ENCODE results near the gene TRIM65. TPM values are rescaled to one million over a fixed set of nuclear protein-coding genes. Genes with fewer than 3 reads are reported as not detected.

The TRIM65 gene
- total RNA-seq, 1 donor from 2014 or later, result 10.2 TPM

GRCh38 chr17:75909812-75910274, 13.1 kb upstream of the TRIM65 start:
- no peak overlapping the region for H3K4me3 ChIP-seq
- intact Hi-C loops (cut with micrococcal nuclease), result loop anchor here (5.0 kb wide), 1 partner anchor 97 kb away; no protein-coding TSS in a partner anchor
- no peaks in the 10 kb centered on the region for H3K27me3 ChIP-seq (ENCODE audit: low read depth)
- peaks cover 25% of the 10 kb centered on the region for H3K4me1 ChIP-seq
- H3K36me3 ChIP-seq, result peaks cover 12% of the 10 kb centered on the region
- H3K27ac ChIP-seq (replicated peaks), result no peak overlapping the region
- no peak for TF ChIP-seq CTCF (IDR thresholded peaks at IDR 0.05; ENCODE audit: borderline replicate concordance)
- no peaks in the 10 kb centered on the region for H3K9me3 ChIP-seq (replicated peaks)
- DNase-seq, result no peak

GRCh38 chr17:75909051-75909811, 12.5 kb upstream of the TRIM65 start:
- H3K9me3 ChIP-seq (replicated peaks), result no peaks in the 10 kb centered on the region
- intact Hi-C loops (cut with micrococcal nuclease), result loop anchor here (5.0 kb wide), 1 partner anchor 98 kb away; no protein-coding TSS in a partner anchor
- no peak overlapping the region for H3K27ac ChIP-seq (replicated peaks)
- no peak for TF ChIP-seq CTCF (IDR thresholded peaks at IDR 0.05; ENCODE audit: borderline replicate concordance)
- no peaks in the 10 kb centered on the region for H3K27me3 ChIP-seq (ENCODE audit: low read depth)
- H3K4me1 ChIP-seq, result peaks cover 30% of the 10 kb centered on the region
- H3K4me3 ChIP-seq, result no peak overlapping the region
- DNase-seq, result no peak
- H3K36me3 ChIP-seq, result peaks cover 8% of the 10 kb centered on the region

- peak; percentile 76 for DNase-seq
- intact Hi-C loops (cut with micrococcal nuclease), result loop anchor here (5.0 kb wide), 1 partner anchor 99 kb away; no protein-coding TSS in a partner anchor
- H3K27me3 ChIP-seq (ENCODE audit: low read depth), result no peaks in the 10 kb centered on the region
- H3K9me3 ChIP-seq (replicated peaks), result no peaks in the 10 kb centered on the region
- H3K4me3 ChIP-seq, result no peak overlapping the region
- peaks cover 38% of the 10 kb centered on the region for H3K4me1 ChIP-seq
- no peak for TF ChIP-seq CTCF (IDR thresholded peaks at IDR 0.05; ENCODE audit: borderline replicate concordance)
- peaks cover under 1% of the 10 kb centered on the region for H3K36me3 ChIP-seq
- H3K27ac ChIP-seq (replicated peaks), result peak overlapping the region; percentile 64
Measured at GRCh38 chr17:75908201-75908600, 11.4 kb upstream of the TRIM65 start.

GRCh38 chr17:75906143-75906884, 9.6 kb upstream of the TRIM65 start:
- Histone ChIP-seq H3K27me3 (ENCODE audit: low read depth) (no peaks in the 10 kb centered on the region), H3K4me1 (peaks cover 43% of the 10 kb centered on the region), H3K9me3 (replicated peaks) (no peaks in the 10 kb centered on the region), H3K27ac (replicated peaks) (peak overlapping the region; percentile 96), H3K36me3 (peaks cover 19% of the 10 kb centered on the region), H3K4me3 (no peak overlapping the region)
- DNase-seq, result no peak
- intact Hi-C loops (cut with micrococcal nuclease), result loop anchor here (5.0 kb wide), 1 partner anchor 101 kb away; no protein-coding TSS in a partner anchor
- TF ChIP-seq CTCF (IDR thresholded peaks at IDR 0.05; ENCODE audit: borderline replicate concordance), result no peak

GRCh38 chr17:75904749-75905521, 8.2 kb upstream of the TRIM65 start, which contains the start of gene MRPL38:
TSS of gene MRPL38 (minus strand) at chr17:75904884. CDS start at chr17:75904875, 9 bp downstream.
- Histone ChIP-seq H3K27me3 (ENCODE audit: low read depth) (no peaks in the 10 kb centered on the region), H3K27ac (replicated peaks) (peak within 1 kb of the TSS; percentile 96), H3K4me1 (peaks cover 37% of the 10 kb centered on the region), H3K4me3 (peak within 1 kb of the TSS; percentile 97), H3K36me3 (peaks cover 33% of the 10 kb centered on the region), H3K9me3 (replicated peaks) (no peaks in the 10 kb centered on the region)
- TF ChIP-seq CTCF (IDR thresholded peaks at IDR 0.05; ENCODE audit: borderline replicate concordance), result peak; percentile 100
- DNase-seq, result peak; percentile 91
- intact Hi-C loops (cut with micrococcal nuclease), result loop anchor here (5.0 kb wide), 1 partner anchor 102 kb away; no protein-coding TSS in a partner anchor

Data from left ventricle myocardium inferior (tissue), 1 donor.